Right lobe of liver (tissue), 6 donors: ENCODE data around the gene OCRL. TPM values are rescaled to one million over a fixed set of nuclear protein-coding genes. Genes with fewer than 3 reads are reported as not detected.

Experiments
- ATAC-seq, 4 donors: fragments of 200-7000 bp; cut with Tn5 transposase; one replicate each; pipeline ENCODE4 v1.9.1; 2020; ENCODE audit warnings: mild to moderate bottlenecking in 4 of 4, moderate library complexity in 4 of 4
- DNase-seq, 3 donors: peaks; one replicate each; pipeline ENCODE4 v3.0.0-alpha.2; 2020
- H3K27ac ChIP-seq, 3 donors: fragments of 200-600 bp; one replicate each; pipeline ENCODE4 v1.8.0; 2022
- H3K27me3 ChIP-seq, 2 donors: fragments of 200-600 bp; one replicate each; pipeline ENCODE4 v1.8.0; 2022
- H3K36me3 ChIP-seq, 4 donors: fragments of 200-600 bp; sonication (generic) in 1 of 4; one replicate each; pipeline versions ENCODE4 v1.5.1 to v1.8.0; 2017 to 2022; ENCODE audit warnings: control low read depth in 1 of 4
- H3K4me1 ChIP-seq, 4 donors: fragments of 200-600 bp; sonication (generic) in 1 of 4; one replicate each; pipeline versions ENCODE4 v1.5.1 to v1.8.0; 2017 to 2022; ENCODE audit warnings: control low read depth in 1 of 4
- H3K4me3 ChIP-seq, 3 donors: fragments of 200-600 bp; one replicate each; pipeline ENCODE4 v1.8.0; 2022
- H3K9me3 ChIP-seq, 4 donors: fragments of 200-600 bp; sonication (generic) in 1 of 4; one replicate each; pipeline versions ENCODE4 v1.5.1 to v1.8.0; 2017 to 2022; ENCODE audit warnings: control low read depth in 1 of 4
- POLR2A ChIP-seq: fragments of 450-650 bp; IDR thresholded peaks from one replicate; pipeline ENCODE4 v1.6.1; 2017; ENCODE audit warnings: antibody characterized with exemption, mild to moderate bottlenecking
- WGBS: methylation state at CpG from one replicate; pipeline ENCODE4 v1.1.6; 2018; ENCODE audit warnings: low coverage, low lambda C conversion rate; ENCODE audit not compliant: insufficient coverage; ENCODE audit errors: missing lambda C conversion rate; 5-methylcytosine and 5-hydroxymethylcytosine counted together
- intact Hi-C, 2 donors: fragments of 100-400 bp; cut with DNase I; formaldehyde crosslinking; loops; one replicate each; pipeline versions ENCODE4 v1.11.2 to v1.14.1; 2022
- total RNA-seq, 6 experiments: library from RNA; depleted of rRNA in 2 of 6; stranded (reverse); fragments of >200 nt in 2 of 6; fragmentation: NEBNext Ultra II Directional in 3 of 6; extraction: Animal tissue kit (Norgen Biotek cat#: 25700) in 3 of 6; gene quantifications; one replicate each; pipeline versions ENCODE4 v1.1.0 to v1.2.4, GENCODE V29; 2016 to 2023
- TF ChIP-seq, protein P1 (sequence below), 4 donors: fragments of 200-600 bp in 3 of 4; fragments of 450-650 bp in 1 of 4; IDR thresholded peaks; one replicate each; pipeline versions ENCODE4 v1.5.1 to v1.8.0; 2016 to 2022; ENCODE audit warnings: antibody characterized with exemption in 4 of 4, mild to moderate bottlenecking in 2 of 4
- donor health status: DM: no; HTN: yes; CAD: no.
- donor health status: DM: no; HTN: no; CAD: no.
- donor health status: DM: no; HTN: no; CAD: no.
- donor health status: DM: no; HTN: yes; CAD: no.
- donor health status: DM: no; HTN: yes; CAD: no.

OCRL gene
- total RNA-seq, 6 experiments from 2014 or later = 7.6 to 11.4 (median 8.8) TPM

DNA sequence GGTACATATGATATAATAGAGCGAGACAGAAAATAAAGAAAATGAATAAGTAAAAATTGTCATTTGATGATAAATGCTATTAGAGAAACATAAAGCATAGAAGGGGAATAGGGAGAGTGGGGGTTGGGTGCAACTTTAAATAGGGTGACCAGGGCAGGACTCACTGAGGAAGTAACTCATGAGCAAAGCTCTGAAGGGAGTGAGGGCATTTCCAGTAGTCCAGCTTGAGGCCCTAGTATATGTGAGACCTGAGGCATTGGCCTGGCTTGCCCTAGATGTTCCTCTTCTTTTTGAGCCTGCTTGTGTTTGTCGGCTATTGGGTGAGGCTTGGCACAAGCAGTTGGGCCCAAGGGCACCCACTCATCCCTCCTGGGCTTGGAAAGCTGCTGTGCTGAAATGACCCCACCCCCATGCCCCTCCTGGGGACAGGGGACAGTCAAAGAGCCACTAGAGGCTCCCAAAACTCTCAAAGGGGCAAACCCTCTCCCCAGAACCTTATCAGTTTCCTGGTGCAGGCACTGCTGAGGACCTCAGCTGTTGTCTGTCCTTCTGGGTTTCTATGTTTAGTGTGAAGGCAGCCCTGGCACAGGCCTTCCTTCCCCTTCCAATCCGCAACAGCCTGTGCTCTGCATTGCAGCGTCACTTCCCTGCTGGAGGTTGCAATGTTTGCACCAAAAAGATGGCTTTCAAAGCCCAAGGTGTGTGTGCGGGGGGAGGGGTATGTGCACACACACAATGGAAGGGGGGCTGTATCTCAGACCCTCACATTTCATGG, 74.6 kb downstream of the OCRL start:
- no peak overlapping the region for H3K4me3 ChIP-seq
- no peaks in the 10 kb centered on the region for H3K36me3 ChIP-seq
- no peaks in the 10 kb centered on the region for H3K4me1 ChIP-seq
- H3K27me3 ChIP-seq = no peaks in the 10 kb centered on the region
- ATAC-seq = no peak
- 74% methylated on average over 3 of the region's 5 CpGs for WGBS
- H3K27ac ChIP-seq = no peak overlapping the region
- intact Hi-C loops = loop anchor here in 1 of 2 donors (10.0 kb wide), 1 partner anchor 220 kb away; no protein-coding TSS in a partner anchor
- H3K9me3 ChIP-seq = no peaks in the 10 kb centered on the region
- TF ChIP-seq POLR2A = no peak
- TF ChIP-seq, protein P1, sequence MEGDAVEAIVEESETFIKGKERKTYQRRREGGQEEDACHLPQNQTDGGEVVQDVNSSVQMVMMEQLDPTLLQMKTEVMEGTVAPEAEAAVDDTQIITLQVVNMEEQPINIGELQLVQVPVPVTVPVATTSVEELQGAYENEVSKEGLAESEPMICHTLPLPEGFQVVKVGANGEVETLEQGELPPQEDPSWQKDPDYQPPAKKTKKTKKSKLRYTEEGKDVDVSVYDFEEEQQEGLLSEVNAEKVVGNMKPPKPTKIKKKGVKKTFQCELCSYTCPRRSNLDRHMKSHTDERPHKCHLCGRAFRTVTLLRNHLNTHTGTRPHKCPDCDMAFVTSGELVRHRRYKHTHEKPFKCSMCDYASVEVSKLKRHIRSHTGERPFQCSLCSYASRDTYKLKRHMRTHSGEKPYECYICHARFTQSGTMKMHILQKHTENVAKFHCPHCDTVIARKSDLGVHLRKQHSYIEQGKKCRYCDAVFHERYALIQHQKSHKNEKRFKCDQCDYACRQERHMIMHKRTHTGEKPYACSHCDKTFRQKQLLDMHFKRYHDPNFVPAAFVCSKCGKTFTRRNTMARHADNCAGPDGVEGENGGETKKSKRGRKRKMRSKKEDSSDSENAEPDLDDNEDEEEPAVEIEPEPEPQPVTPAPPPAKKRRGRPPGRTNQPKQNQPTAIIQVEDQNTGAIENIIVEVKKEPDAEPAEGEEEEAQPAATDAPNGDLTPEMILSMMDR (IDR thresholded peaks at IDR 0.05) = no peak
- no peak for DNase-seq

DNA sequence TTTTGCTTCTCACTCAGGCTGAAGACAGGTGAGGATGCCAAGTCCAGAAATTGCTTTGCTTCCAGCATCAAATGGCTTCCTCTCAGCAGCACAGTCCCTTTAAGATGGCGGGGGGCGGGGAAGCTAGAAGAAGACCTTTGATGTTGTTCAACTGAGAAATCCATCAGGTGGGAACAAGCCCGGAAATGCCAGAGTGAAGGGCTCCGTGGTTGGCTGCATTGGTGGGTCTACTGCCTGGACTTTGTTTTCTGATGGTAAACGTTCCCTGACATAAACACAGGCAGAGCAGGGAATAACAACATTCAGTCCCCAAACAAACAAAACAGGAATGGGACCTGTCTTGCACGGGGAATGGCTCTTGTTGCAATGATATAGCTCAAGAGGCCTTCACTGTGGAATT, 77.4 kb downstream of the OCRL start:
- no peak for ATAC-seq

DNA sequence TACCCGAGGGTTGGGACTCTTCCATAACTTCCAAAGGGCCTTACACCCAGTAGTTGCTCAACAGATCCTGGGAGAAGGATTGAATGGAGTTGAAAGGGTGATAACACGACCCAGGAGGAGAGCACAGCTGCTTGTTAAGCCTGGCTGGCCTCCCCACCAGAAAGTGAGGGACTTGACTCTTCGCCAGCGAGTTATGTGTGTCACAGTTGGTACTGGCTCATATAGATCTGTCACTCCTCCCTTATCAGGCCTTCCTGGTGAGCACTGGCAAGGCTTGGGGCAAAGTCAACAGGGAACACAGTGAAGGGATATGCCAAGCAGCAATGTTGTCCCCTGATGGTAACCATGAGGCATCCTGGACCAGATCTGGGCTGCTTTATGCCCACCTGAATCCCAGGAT, 78.9 kb downstream of the OCRL start:
- intact Hi-C loops = loop anchor here in 1 of 2 donors (10.0 kb wide), 1 partner anchor 216 kb away; no protein-coding TSS in a partner anchor
- Histone ChIP-seq H3K4me1 (no peaks in the 10 kb centered on the region), H3K27me3 (no peaks in the 10 kb centered on the region), H3K9me3 (no peaks in the 10 kb centered on the region), H3K36me3 (no peaks in the 10 kb centered on the region), H3K27ac (no peak overlapping the region), H3K4me3 (no peak overlapping the region)
- no peak for ATAC-seq
- WGBS = 41% methylated on average over 2 of the region's 4 CpGs
- TF ChIP-seq POLR2A = no peak
- TF ChIP-seq, protein P1 (IDR thresholded peaks at IDR 0.05) = no peak
- no peak for DNase-seq

More for the DNA sequence above, 77.4 kb downstream of the OCRL start:
- Histone ChIP-seq H3K9me3 (no peaks in the 10 kb centered on the region), H3K27ac (no peak overlapping the region), H3K4me1 (no peaks in the 10 kb centered on the region), H3K4me3 (no peak overlapping the region), H3K36me3 (no peaks in the 10 kb centered on the region), H3K27me3 (no peaks in the 10 kb centered on the region)
- 72% methylated on average over 4 of the region's 6 CpGs for WGBS
- TF ChIP-seq, protein P1 (IDR thresholded peaks at IDR 0.05) = no peak
- no peak for TF ChIP-seq POLR2A
- no peak for DNase-seq
- intact Hi-C loops = loop anchor here in 1 of 2 donors (10.0 kb wide), 1 partner anchor 217 kb away; no protein-coding TSS in a partner anchor

DNA sequence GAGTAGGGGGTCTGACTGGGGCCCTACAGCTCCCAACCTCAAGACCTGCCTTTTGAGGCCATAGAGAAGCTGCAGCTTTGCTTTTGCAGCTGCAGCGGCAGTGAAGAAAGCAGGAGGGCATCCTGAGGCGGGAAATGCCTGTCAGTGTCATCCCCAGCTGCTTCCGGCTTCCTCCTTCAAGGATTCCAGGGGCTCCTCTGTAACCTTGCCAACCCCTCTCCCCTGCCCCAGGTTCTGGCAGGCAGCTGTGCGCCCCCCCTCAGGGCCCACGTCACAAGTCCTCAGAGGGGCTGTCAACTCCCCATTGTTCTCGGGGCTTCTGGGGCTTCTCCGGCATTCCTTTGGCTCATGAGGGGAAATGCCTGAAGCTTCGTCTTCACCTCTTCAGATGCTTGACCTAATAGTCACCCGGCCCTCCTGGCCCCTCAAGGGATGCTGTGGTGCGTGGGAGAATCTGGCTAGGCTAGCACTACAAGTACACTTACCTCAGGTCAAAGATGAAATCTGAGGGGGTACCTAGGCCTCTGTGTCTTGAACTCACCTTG, 82.8 kb downstream of the OCRL start:
- ATAC-seq = peak in 1 of 4 donors; percentile 40

More for the DNA sequence above, 82.8 kb downstream of the OCRL start:
- H3K36me3 ChIP-seq = no peaks in the 10 kb centered on the region
- DNase-seq = no peak
- WGBS = 79% methylated on average over 4 of the region's 10 CpGs
- no peak overlapping the region for H3K4me3 ChIP-seq
- TF ChIP-seq, protein P1 (IDR thresholded peaks at IDR 0.05) = no peak
- no peak for TF ChIP-seq POLR2A
- no peaks in the 10 kb centered on the region for H3K9me3 ChIP-seq
- H3K27me3 ChIP-seq = no peaks in the 10 kb centered on the region
- no peaks in the 10 kb centered on the region for H3K4me1 ChIP-seq
- no peak overlapping the region for H3K27ac ChIP-seq
- intact Hi-C loops = no loop called here
